DMS153 treated with DMSO at 0.1 percent for 48 hours (cell line): ENCODE results near the gene ZNF554.

Experiments used
- DNase-seq: peaks from one replicate; lab custom pipeline; 2025; ENCODE audit not compliant: unreplicated experiment; lab: John Stamatoyannopoulos, UW

The ZNF554 gene

GRCh38 chr19:2824129-2824528 is 4.5 kb downstream of the ZNF554 start:
- no peak for DNase-seq

- DNase-seq = no peak
These were observed 7.4 kb downstream of the ZNF554 start for GRCh38 chr19:2827022-2827421.

- DNase-seq = no peak
These were observed 8.3 kb downstream of the ZNF554 start for GRCh38 chr19:2827840-2828489.

GRCh38 chr19:2834294-2834871 is 14.7 kb downstream of the ZNF554 start:
- DNase-seq = no peak

GRCh38 chr19:2837430-2837829 is 17.8 kb downstream of the ZNF554 start:
- no peak for DNase-seq

- peak; percentile 48 for DNase-seq
These were observed 21.4 kb downstream of the ZNF554 start, which contains the start of gene ZNF555 for GRCh38 chr19:2840794-2841791. Gene ZNF555, plus strand, starts transcription at chr19:2841475. Its CDS starts 98 bp downstream, at chr19:2841573.

GRCh38 chr19:2841855-2842574 is 22.3 kb downstream of the ZNF554 start:
- no peak for DNase-seq

DNA sequence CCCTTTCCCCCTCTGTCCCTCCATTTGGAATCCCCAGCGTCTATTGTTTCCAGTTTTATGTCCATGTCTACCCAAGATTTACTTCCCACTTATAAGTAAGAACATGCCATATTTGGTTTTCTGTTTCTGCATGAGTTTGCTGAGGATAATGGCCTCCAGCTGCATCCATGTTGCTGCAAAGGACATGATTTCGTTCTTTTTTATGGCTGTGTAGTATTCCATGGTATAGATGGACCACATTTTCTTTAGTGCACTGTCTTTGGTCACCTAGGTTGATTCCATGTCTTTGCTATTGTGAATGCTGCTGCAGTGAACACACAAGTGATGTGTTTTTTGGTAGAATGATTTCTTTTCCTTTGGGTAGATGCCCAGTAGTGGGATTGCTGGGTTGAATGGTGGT is 25.4 kb downstream of the ZNF554 start:
- DNase-seq = no peak

- DNase-seq = no peak
These were observed 26.7 kb downstream of the ZNF554 start for GRCh38 chr19:2846180-2846894.

DNA sequence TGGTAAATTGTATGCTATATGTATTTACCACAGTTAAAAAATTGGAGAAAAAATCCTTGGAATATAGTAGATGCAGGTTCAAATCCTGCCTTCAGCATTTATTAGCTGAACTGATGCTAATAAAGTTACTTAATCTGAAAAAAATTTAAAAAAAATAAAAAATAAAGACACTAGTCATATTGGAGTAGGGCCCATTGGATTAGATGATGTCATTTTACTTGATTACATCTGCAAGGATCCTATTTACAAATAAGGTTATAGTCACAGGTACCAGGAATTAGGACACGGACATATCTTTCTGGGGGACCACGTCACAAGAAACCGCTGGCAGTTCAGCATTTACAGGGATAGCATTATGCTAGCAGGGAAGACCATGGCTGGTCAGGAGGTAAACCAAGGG is 27.8 kb downstream of the ZNF554 start:
- DNase-seq = no peak

DNA sequence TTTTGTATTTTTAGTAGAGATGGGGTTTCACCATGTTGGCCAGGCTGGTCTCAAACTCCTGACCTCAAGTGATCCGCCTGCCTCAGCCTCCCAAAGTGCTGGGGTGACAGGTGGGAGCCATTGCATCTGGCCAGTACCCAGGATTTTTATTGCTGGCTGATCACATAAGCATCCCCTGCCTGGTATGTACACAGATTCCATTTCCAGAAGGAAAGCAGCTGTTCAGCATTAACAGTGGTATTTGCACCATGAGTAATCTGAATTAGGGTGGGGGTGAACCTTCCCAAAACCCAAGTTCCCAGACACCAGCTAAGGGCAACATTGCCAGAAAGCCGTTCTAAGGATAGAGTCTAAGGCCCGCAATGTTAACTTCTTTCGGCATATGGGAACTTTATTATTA is 28.9 kb downstream of the ZNF554 start:
- DNase-seq = no peak

GRCh38 chr19:2850256-2850925 is 30.7 kb downstream of the ZNF554 start:
- DNase-seq = no peak

DNA sequence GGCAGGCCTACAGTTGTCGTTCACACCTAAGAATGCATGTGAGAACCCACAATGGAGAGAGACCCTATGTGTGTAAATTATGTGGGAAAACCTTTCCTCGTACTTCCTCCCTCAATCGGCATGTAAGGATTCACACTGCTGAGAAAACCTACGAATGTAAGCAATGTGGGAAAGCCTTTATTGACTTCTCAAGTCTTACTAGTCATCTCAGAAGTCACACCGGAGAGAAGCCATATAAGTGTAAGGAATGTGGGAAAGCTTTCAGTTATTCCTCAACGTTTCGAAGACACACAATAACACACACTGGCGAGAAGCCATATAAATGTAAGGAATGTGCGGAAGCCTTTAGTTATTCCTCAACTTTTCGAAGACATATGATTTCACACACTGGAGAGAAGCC is 32.9 kb downstream of the ZNF554 start:
- DNase-seq = no peak

DNA sequence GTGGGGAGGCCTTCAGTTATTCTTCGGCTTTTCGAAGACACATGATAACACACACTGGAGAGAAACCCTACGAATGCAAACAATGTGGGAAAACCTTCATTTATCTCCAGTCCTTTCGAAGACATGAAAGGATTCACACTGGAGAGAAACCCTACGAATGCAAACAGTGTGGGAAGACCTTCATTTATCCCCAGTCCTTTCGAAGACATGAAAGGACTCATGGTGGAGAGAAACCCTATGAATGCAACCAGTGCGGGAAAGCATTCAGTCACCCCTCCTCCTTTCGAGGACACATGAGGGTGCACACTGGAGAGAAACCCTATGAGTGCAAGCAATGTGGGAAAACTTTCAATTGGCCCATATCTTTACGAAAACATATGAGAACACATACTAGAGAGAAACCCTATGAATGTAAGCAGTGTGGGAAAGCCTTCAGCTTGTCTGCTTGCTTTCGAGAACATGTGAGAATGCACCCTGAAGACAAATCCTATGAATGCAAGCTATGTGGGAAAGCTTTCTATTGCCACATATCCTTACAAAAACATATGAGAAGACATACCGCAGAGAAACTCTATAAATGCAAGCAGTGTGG is 33.4 kb downstream of the ZNF554 start:
- DNase-seq = no peak

DNA sequence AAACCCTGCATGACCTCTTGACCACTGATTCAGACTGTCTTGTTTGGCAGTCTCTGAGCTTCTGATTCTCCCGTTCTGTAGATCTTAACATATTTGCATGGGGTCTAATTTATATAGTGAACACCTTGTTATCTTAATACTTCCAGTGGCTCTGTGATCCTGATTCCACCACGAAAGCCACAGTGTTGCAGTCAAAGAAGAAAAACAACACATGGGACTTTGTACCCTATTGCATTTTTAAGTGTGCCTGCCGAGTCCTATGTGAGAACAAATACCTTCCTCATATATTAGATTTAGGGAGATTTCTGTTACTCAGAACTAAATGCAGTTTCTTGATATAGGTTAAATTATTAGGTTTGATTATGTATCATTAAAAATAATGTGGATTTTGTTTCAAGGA is 35.2 kb downstream of the ZNF554 start:
- DNase-seq = no peak

- no peak for DNase-seq
These were observed 36.9 kb downstream of the ZNF554 start for GRCh38 chr19:2856457-2857050.

DNA sequence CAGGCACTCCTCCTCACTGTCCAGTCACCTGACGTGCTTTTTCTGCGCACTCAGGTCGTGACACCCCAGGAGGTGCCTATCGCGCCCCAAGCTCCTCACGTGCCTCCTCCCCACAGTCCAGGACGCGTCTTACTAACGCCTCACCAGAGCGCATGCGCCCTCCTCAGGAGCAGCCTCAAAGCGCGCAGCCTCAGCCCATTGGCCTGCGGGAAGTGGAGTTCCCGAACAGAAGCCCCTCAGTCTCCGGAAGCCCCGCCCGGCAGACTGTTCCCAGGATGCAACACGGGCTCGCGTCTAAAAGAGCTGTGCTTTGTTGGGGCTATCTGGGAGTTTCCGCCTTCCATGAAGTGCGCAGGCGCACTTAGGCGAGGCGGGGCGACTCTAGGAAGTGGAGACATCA is 39.2 kb downstream of the ZNF554 start:
- no peak for DNase-seq

GRCh38 chr19:2863816-2864215 is 44.1 kb downstream of the ZNF554 start:
- no peak for DNase-seq
